ENCODE data around the gene MEF2C. TPM values are rescaled to one million over a fixed set of nuclear protein-coding genes. Genes with fewer than 3 reads are reported as not detected.

MEF2C gene
- total and polyA plus RNA-seq, 7 experiments from 2014 or later, result 0.07 to 40.0 (median 2.2) TPM

DNA sequence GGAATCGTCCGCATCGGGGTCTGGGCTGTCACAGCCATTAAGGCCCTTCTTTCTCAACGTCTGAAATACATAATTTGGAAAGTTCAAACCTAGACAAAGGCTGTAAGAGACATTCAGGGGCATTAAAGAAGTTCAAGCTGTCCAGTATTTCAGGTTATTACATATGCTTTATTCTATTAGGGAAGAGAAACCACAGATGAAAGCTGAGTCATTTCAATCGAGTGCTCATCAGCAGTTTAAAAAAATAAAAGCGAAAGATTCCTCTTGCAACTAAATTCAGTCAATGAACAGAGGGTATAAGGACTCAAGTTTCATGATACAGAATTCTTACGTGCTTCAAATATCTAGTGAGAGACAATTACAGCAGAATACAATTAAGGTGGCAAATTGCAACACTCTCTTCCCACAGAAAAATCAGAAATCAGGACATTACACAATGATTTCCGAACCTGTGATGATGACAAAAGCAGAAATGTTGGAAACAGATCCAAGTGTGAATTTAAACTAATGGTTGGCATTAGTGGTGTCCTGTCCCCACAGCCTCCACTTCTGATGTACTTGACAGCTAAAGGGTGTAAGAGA lies 121.6 kb downstream of the MEF2C start:
- H3K27me3 ChIP-seq (ENCODE audit: control insufficient read depth in 2 of 2, insufficient read depth in 2 of 2, low read length in 2 of 2), result peaks cover 0 to 3% of the 10 kb centered on the region in 2 donors
- no peaks in the 10 kb centered on the region for H3K36me3 ChIP-seq (ENCODE audit: control insufficient read depth in 2 of 3, insufficient read depth in 3 of 3, low read length in 3 of 3)
- no peak for DNase-seq
- no peaks in the 10 kb centered on the region for H3K4me1 ChIP-seq (ENCODE audit: control insufficient read depth in 2 of 2, insufficient read depth in 2 of 2, low read length in 2 of 2)
- H3K9me3 ChIP-seq (ENCODE audit: control insufficient read depth in 2 of 3, low read length in 3 of 3), result no peaks in the 10 kb centered on the region
- CTCF ChIA-PET, result no interaction called here
- intact Hi-C loops (cut with micrococcal nuclease), result no loop called here
- peaks cover 0 to 28% (median 16%) of the 10 kb centered on the region in 5 donors for H3K27me3 Mint-ChIP-seq
- no peak overlapping the region for H3K4me3 Mint-ChIP-seq
- H3K27ac Mint-ChIP-seq, result no peak overlapping the region
- no peak overlapping the region for H3K27ac ChIP-seq (ENCODE audit: low read depth, low read length)
- H3K9me3 Mint-ChIP-seq, result no peaks in the 10 kb centered on the region
- H3K36me3 Mint-ChIP-seq, result no peaks in the 10 kb centered on the region
- POLR2A ChIA-PET, result no interaction called here
- peak; percentile 54 for ATAC-seq
- no peak overlapping the region for H3K4me3 ChIP-seq (ENCODE audit: low read length)
- H3K4me1 Mint-ChIP-seq, result peaks cover 0 to 8% (median 4%) of the 10 kb centered on the region in 7 donors

GRCh38 chr5:88760527-88760926 lies 122.5 kb downstream of the MEF2C start:
- ATAC-seq, result no peak
- Mint-ChIP-seq H3K27ac (no peak overlapping the region), H3K36me3 (no peaks in the 10 kb centered on the region), H3K4me1 (peaks cover 0 to 8% (median 4%) of the 10 kb centered on the region in 7 donors), H3K4me3 (no peak overlapping the region), H3K9me3 (no peaks in the 10 kb centered on the region), H3K27me3 (peaks cover 0 to 28% (median 16%) of the 10 kb centered on the region in 5 donors)
- intact Hi-C loops (cut with micrococcal nuclease), result no loop called here
- H3K27me3 ChIP-seq (ENCODE audit: control insufficient read depth in 2 of 2, insufficient read depth in 2 of 2, low read length in 2 of 2), result peaks cover 0 to 3% of the 10 kb centered on the region in 2 donors
- ChIA-PET POLR2A (no interaction called here), CTCF (no interaction called here)
- no peaks in the 10 kb centered on the region for H3K9me3 ChIP-seq (ENCODE audit: control insufficient read depth in 2 of 3, low read length in 3 of 3)
- H3K27ac ChIP-seq (ENCODE audit: low read depth, low read length), result no peak overlapping the region
- H3K4me3 ChIP-seq (ENCODE audit: low read length), result no peak overlapping the region
- H3K4me1 ChIP-seq (ENCODE audit: control insufficient read depth in 2 of 2, insufficient read depth in 2 of 2, low read length in 2 of 2), result no peaks in the 10 kb centered on the region
- no peaks in the 10 kb centered on the region for H3K36me3 ChIP-seq (ENCODE audit: control insufficient read depth in 2 of 3, insufficient read depth in 3 of 3, low read length in 3 of 3)
- DNase-seq, result no peak

GRCh38 chr5:88758591-88758990 lies 124.4 kb downstream of the MEF2C start:
- Mint-ChIP-seq H3K36me3 (no peaks in the 10 kb centered on the region), H3K27me3 (peaks cover 3 to 31% (median 29%) of the 10 kb centered on the region in 5 donors), H3K9me3 (peaks cover 0 to 4% (median 0%) of the 10 kb centered on the region in 11 donors), H3K4me1 (peaks cover 0 to 8% (median 4%) of the 10 kb centered on the region in 7 donors), H3K27ac (no peak overlapping the region), H3K4me3 (no peak overlapping the region)
- Histone ChIP-seq H3K9me3 (ENCODE audit: control insufficient read depth in 2 of 3, low read length in 3 of 3) (no peaks in the 10 kb centered on the region), H3K36me3 (ENCODE audit: control insufficient read depth in 2 of 3, insufficient read depth in 3 of 3, low read length in 3 of 3) (no peaks in the 10 kb centered on the region), H3K27me3 (ENCODE audit: control insufficient read depth in 2 of 2, insufficient read depth in 2 of 2, low read length in 2 of 2) (peaks cover 0 to 3% of the 10 kb centered on the region in 2 donors), H3K4me3 (ENCODE audit: low read length) (no peak overlapping the region), H3K4me1 (ENCODE audit: control insufficient read depth in 2 of 2, insufficient read depth in 2 of 2, low read length in 2 of 2) (no peaks in the 10 kb centered on the region), H3K27ac (ENCODE audit: low read depth, low read length) (no peak overlapping the region)
- ChIA-PET POLR2A (no interaction called here), CTCF (no interaction called here)
- ATAC-seq, result no peak
- no peak for DNase-seq
- intact Hi-C loops (cut with micrococcal nuclease), result no loop called here

- Mint-ChIP-seq H3K4me3 (no peak overlapping the region), H3K27ac (no peak overlapping the region), H3K27me3 (peaks cover 3 to 31% (median 27%) of the 10 kb centered on the region in 5 donors), H3K4me1 (peaks cover 0 to 8% (median 4%) of the 10 kb centered on the region in 7 donors), H3K36me3 (no peaks in the 10 kb centered on the region), H3K9me3 (peaks cover 0 to 4% (median 0%) of the 10 kb centered on the region in 11 donors)
- DNase-seq (no peak), ATAC-seq (no peak)
- intact Hi-C loops (cut with micrococcal nuclease), result no loop called here
- H3K27ac ChIP-seq (ENCODE audit: low read depth, low read length), result no peak overlapping the region
- no peaks in the 10 kb centered on the region for H3K9me3 ChIP-seq (ENCODE audit: control insufficient read depth in 2 of 3, low read length in 3 of 3)
- H3K4me1 ChIP-seq (ENCODE audit: control insufficient read depth in 2 of 2, insufficient read depth in 2 of 2, low read length in 2 of 2), result no peaks in the 10 kb centered on the region
- no peak overlapping the region for H3K4me3 ChIP-seq (ENCODE audit: low read length)
- POLR2A ChIA-PET, result no interaction called here
- CTCF ChIA-PET, result no interaction called here
- no peaks in the 10 kb centered on the region for H3K36me3 ChIP-seq (ENCODE audit: control insufficient read depth in 2 of 3, insufficient read depth in 3 of 3, low read length in 3 of 3)
- peaks cover 0 to 3% of the 10 kb centered on the region in 2 donors for H3K27me3 ChIP-seq (ENCODE audit: control insufficient read depth in 2 of 2, insufficient read depth in 2 of 2, low read length in 2 of 2)
Observed at GRCh38 chr5:88758184-88758583, 124.8 kb downstream of the MEF2C start.

- Mint-ChIP-seq H3K27ac (no peak overlapping the region), H3K36me3 (no peaks in the 10 kb centered on the region), H3K27me3 (peaks cover 9 to 35% (median 31%) of the 10 kb centered on the region in 5 donors), H3K4me3 (no peak overlapping the region), H3K9me3 (peaks cover 0 to 4% (median 0%) of the 10 kb centered on the region in 11 donors), H3K4me1 (peaks cover 0 to 10% (median 4%) of the 10 kb centered on the region in 7 donors)
- intact Hi-C loops (cut with micrococcal nuclease), result no loop called here
- Histone ChIP-seq H3K9me3 (ENCODE audit: control insufficient read depth in 2 of 3, low read length in 3 of 3) (no peaks in the 10 kb centered on the region), H3K4me1 (ENCODE audit: control insufficient read depth in 2 of 2, insufficient read depth in 2 of 2, low read length in 2 of 2) (no peaks in the 10 kb centered on the region), H3K36me3 (ENCODE audit: control insufficient read depth in 2 of 3, insufficient read depth in 3 of 3, low read length in 3 of 3) (no peaks in the 10 kb centered on the region), H3K27ac (ENCODE audit: low read depth, low read length) (no peak overlapping the region), H3K4me3 (ENCODE audit: low read length) (no peak overlapping the region), H3K27me3 (ENCODE audit: control insufficient read depth in 2 of 2, insufficient read depth in 2 of 2, low read length in 2 of 2) (peaks cover 0 to 3% of the 10 kb centered on the region in 2 donors)
- ATAC-seq (no peak), DNase-seq (no peak)
- POLR2A ChIA-PET, result no interaction called here
- CTCF ChIA-PET, result no interaction called here
Observed at GRCh38 chr5:88756953-88757352, 126.0 kb downstream of the MEF2C start.

DNA sequence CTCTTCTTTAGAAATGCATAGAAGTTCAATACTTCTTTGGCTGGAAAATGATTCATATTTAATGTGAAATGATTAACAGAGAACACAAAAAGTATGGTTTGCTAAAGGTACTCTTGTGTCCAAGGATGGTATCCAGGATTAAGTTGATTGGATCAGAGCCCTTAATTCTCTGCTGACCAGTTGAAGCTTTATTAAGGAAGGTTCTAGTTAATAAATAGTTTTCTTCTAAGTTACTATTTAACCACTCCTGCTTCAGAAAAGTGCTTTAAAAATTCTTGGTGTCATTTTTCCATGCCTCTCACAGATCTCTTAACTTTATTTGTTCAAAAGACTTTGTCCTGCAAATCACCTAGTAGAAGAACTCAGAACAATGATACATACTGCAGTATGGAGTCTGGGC lies 134.3 kb downstream of the MEF2C start:
- ChIA-PET POLR2A (no interaction called here), CTCF (no interaction called here)
- peaks cover 12 to 27% (median 15%) of the 10 kb centered on the region in 5 donors for H3K27me3 Mint-ChIP-seq
- H3K4me3 Mint-ChIP-seq, result no peak overlapping the region
- no peak for DNase-seq
- no peaks in the 10 kb centered on the region for H3K36me3 ChIP-seq (ENCODE audit: control insufficient read depth in 2 of 3, insufficient read depth in 3 of 3, low read length in 3 of 3)
- intact Hi-C loops (cut with micrococcal nuclease), result no loop called here
- no peaks in the 10 kb centered on the region for H3K27me3 ChIP-seq (ENCODE audit: control insufficient read depth in 2 of 2, insufficient read depth in 2 of 2, low read length in 2 of 2)
- H3K36me3 Mint-ChIP-seq, result no peaks in the 10 kb centered on the region
- H3K27ac ChIP-seq (ENCODE audit: low read depth, low read length), result no peak overlapping the region
- H3K4me3 ChIP-seq (ENCODE audit: low read length), result no peak overlapping the region
- no peak for ATAC-seq
- no peaks in the 10 kb centered on the region for H3K9me3 Mint-ChIP-seq
- no peaks in the 10 kb centered on the region for H3K4me1 ChIP-seq (ENCODE audit: control insufficient read depth in 2 of 2, insufficient read depth in 2 of 2, low read length in 2 of 2)
- H3K27ac Mint-ChIP-seq, result no peak overlapping the region
- H3K4me1 Mint-ChIP-seq, result peaks cover 5 to 12% (median 10%) of the 10 kb centered on the region in 7 donors
- H3K9me3 ChIP-seq (ENCODE audit: control insufficient read depth in 2 of 3, low read length in 3 of 3), result no peaks in the 10 kb centered on the region

DNA sequence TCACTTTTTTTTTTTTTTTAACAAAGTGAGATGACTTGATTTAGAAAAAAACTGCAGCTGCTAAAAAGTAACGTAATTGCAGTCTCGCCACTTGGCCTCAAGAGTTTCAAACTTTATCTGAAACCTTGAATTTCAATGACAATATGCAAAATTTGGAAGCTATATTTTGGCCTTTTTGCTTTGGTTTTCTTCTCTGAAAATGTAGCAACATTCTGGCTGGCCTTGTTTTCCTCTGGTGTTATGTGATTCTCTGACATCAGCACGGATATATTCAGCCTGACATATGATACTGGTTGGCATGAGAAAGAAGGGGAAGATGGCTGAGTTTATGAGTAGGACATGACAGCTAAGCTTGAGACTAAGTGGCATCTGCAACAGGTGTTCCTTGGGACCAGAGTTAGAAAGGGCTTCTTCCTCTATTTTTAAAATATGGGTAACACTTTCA lies 136.5 kb downstream of the MEF2C start:
- H3K36me3 Mint-ChIP-seq, result no peaks in the 10 kb centered on the region
- Histone ChIP-seq H3K4me3 (ENCODE audit: low read length) (no peak overlapping the region), H3K27ac (ENCODE audit: low read depth, low read length) (no peak overlapping the region), H3K36me3 (ENCODE audit: control insufficient read depth in 2 of 3, insufficient read depth in 3 of 3, low read length in 3 of 3) (no peaks in the 10 kb centered on the region), H3K4me1 (ENCODE audit: control insufficient read depth in 2 of 2, insufficient read depth in 2 of 2, low read length in 2 of 2) (no peaks in the 10 kb centered on the region), H3K9me3 (ENCODE audit: control insufficient read depth in 2 of 3, low read length in 3 of 3) (no peaks in the 10 kb centered on the region), H3K27me3 (ENCODE audit: control insufficient read depth in 2 of 2, insufficient read depth in 2 of 2, low read length in 2 of 2) (no peaks in the 10 kb centered on the region)
- no peak overlapping the region for H3K4me3 Mint-ChIP-seq
- H3K4me1 Mint-ChIP-seq, result peaks cover 3 to 5% (median 4%) of the 10 kb centered on the region in 7 donors
- ChIA-PET POLR2A (no interaction called here), CTCF (interaction anchor here (0.7 kb wide), 1 partner anchor 18 kb away, joined by 3 read pairs; no protein-coding TSS in a partner anchor)
- intact Hi-C loops (cut with micrococcal nuclease), result no loop called here
- ATAC-seq (no peak), DNase-seq (no peak)
- H3K9me3 Mint-ChIP-seq, result no peaks in the 10 kb centered on the region
- no peak overlapping the region for H3K27ac Mint-ChIP-seq
- H3K27me3 Mint-ChIP-seq, result peaks cover 4 to 22% (median 9%) of the 10 kb centered on the region in 5 donors
